Measurements from ENCODE around the gene GNA12. TPM values are rescaled to one million over a fixed set of nuclear protein-coding genes. Genes with fewer than 3 reads are reported as not detected.

GNA12 gene
- total and polyA plus RNA-seq, 9 of the 15 experiments (the other 6 are each of a cell fraction or from before 2014, with no cell fraction given), result 0.65 to 32.7 (median 9.6) TPM

DNA sequence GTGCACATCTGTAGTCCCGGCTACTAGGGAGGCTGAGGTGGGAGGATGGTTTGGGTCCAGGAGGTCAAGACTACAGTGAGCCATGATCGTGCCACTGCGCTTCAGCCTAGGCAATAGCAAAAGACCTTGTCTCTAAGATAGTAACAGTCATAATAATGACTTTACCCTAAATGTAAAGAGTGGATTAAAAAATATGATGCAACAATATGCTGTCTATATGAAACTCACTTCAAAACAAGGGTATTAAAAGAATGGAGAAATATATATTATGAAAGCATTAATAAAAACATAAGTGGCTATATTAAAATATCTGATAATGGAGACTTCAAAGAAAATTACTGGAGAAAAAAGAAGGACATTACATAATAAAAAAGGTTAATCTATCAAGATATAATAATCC lies 5.7 kb downstream of the GNA12 start (continued):
- no peak for TF ChIP-seq ZEB2 (IDR thresholded peaks at IDR 0.05)
- TF ChIP-seq NFIX (CRISPR knock-in tag; IDR thresholded peaks at IDR 0.05; ENCODE audit: low read depth), result no peak

DNA sequence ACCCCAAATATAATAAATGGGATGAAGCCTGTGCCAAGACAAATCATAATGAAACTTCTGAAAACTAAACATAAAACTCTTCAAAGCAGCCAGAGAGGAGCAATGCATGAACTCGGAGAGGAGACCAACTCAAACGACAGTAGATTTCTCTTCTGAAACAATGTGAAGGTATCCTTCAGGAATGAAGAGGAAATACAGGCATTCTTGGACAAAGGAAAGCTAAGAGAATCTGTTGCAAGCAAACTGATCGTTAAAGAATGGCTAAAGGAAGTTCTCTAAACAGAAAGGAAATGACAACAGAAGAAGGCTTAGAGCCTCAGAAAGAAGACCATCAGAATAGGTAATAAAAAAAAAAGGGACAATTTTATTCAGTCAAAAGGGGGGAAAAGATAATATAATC lies 6.6 kb downstream of the GNA12 start:
- H3K4me3 ChIP-seq, result no peak overlapping the region
- POLR2A ChIA-PET, result no interaction called here
- 72% methylated on average over 3 of the region's 3 CpGs for WGBS (ENCODE audit: insufficient coverage, low coverage, missing lambda C conversion rate)
- no peak overlapping the region for H3K9ac ChIP-seq (ENCODE audit: insufficient read depth in 1 of 2, low read depth in 2 of 2, low read length in 2 of 2)
- H3K36me3 ChIP-seq (ENCODE audit: control insufficient read depth, insufficient read depth, low read length), result peaks cover 21% of the 10 kb centered on the region; the same call in 2 of the 3 replicates
- no peak for DNase-seq (ENCODE audit: extremely low read depth in 1 of 4, low spot score in 3 of 4)
- H3K27ac ChIP-seq (ENCODE audit: extremely low read depth, low read depth, low read length), result no peak overlapping the region
- no peak overlapping the region for H2AFZ ChIP-seq (ENCODE audit: low read depth, low read length)
- peaks cover 10% of the 10 kb centered on the region; the same call in 1 of the 2 replicates for H4K20me1 ChIP-seq (replicated peaks; ENCODE audit: control insufficient read depth, insufficient read depth, low read length)
- H3K27me3 ChIP-seq (ENCODE audit: control insufficient read depth in 2 of 2, insufficient read depth in 2 of 2, low read length in 2 of 2), result no peaks in the 10 kb centered on the region
- BruUV-seq (replicated peaks), result no TSS peak
- H3K4me1 ChIP-seq (replicated peaks in 1 of 2; ENCODE audit: control insufficient read depth in 2 of 2, insufficient read depth in 2 of 2, low read length in 2 of 2), result peaks cover 0 to 3% of the 10 kb centered on the region in 2 experiments; a peak in 4 of 5 replicates
- TF ChIP-seq RAD51 (IDR thresholded peaks at IDR 0.05; ENCODE audit: borderline replicate concordance, low read depth), result no peak
- no peak for TF ChIP-seq ZNF79 (CRISPR knock-in tag; IDR thresholded peaks at IDR 0.05; ENCODE audit: low read depth)
- no peak for TF ChIP-seq HEY1 (CRISPR knock-in tag; IDR thresholded peaks at IDR 0.05; ENCODE audit: borderline replicate concordance)
- no peak for TF ChIP-seq SRSF1 (IDR thresholded peaks at IDR 0.05; ENCODE audit: low read depth, low read length)
- no peaks in the 10 kb centered on the region for H3K9me3 ChIP-seq (replicated peaks; ENCODE audit: control insufficient read depth, insufficient read depth, low read depth, low read length)
- no peak for FAIRE-seq
- intact Hi-C loops (cut with micrococcal nuclease), result no loop called here
- no peak overlapping the region for H3K4me2 ChIP-seq (ENCODE audit: insufficient read depth, low read length)
- in situ Hi-C loops (cut with MboI), result no loop called here
- peaks cover 9% of the 10 kb centered on the region; the same call in 2 of the 3 replicates for H3K79me2 ChIP-seq (ENCODE audit: control insufficient read depth, insufficient read depth, low read length)
- CTCF ChIA-PET (ENCODE audit: low intra/inter-chr PET ratio), result no interaction called here
- H3K9me1 ChIP-seq (ENCODE audit: control insufficient read depth, insufficient read depth, low read length), result no peaks in the 10 kb centered on the region
- ATAC-seq, result no peak

Measured in K562 (cell line).